PFSK-1 (cell line): ENCODE results near the gene PEX5.

ENCODE experiments used
- FOXP2 ChIP-seq: optimal IDR thresholded peaks from 2 replicates; pipeline ENCODE3; 2011; ENCODE audit warnings: borderline replicate concordance, control low read depth, inconsistent platforms; ENCODE audit not compliant: insufficient read depth; ENCODE audit errors: extremely low read length, extremely low read depth
- POLR2AphosphoS5 ChIP-seq: IDR thresholded peaks from 2 replicates; pipeline ENCODE4 v1.6.1; 2012; ENCODE audit warnings: low read depth, mild to moderate bottlenecking, control low read depth, low read length, moderate library complexity
- REST ChIP-seq, 2 experiments: IDR thresholded peaks; 2 replicates each; pipeline versions ENCODE4 v1.6.1 to v1.8.0; 2011 to 2012; ENCODE audit warnings: low read depth in 2 of 2, low read length in 2 of 2, control low read depth in 1 of 2, inconsistent platforms in 1 of 2, mild to moderate bottlenecking in 1 of 2, moderate library complexity in 1 of 2; ENCODE audit not compliant: insufficient read depth in 1 of 2
- SIN3A ChIP-seq: IDR thresholded peaks from 2 replicates; pipeline ENCODE4 v1.6.1; 2012; ENCODE audit warnings: mild to moderate bottlenecking, low read length, moderate library complexity, borderline replicate concordance; ENCODE audit not compliant: insufficient read depth
- TAF1 ChIP-seq: IDR thresholded peaks from 2 replicates; pipeline ENCODE4 v1.6.1; 2012; ENCODE audit warnings: low read length, control low read depth, borderline replicate concordance; ENCODE audit not compliant: insufficient read depth

PEX5 gene

DNA sequence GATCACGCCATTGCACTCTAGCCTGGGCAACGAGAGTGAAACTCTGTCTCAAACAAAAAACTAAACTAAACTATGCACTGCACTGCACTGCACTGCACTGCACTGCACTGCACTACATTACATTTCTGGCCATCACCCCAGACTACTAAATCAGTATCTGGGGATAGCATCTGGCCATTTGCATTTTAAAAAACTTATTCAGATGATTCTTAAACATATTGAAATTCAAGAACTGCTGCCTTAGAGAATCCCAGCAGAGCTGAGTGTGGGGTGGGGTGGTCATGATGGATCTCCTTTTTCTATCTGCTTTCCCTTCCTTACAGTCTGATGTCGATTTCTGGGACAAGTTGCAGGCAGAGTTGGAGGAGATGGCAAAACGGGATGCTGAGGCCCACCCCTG lies 13.6 kb downstream of the PEX5 start:
- TF ChIP-seq POLR2AphosphoS5 (no peak), TAF1 (no peak), FOXP2 (no peak), SIN3A (no peak)

- TF ChIP-seq SIN3A (no peak), FOXP2 (no peak), POLR2AphosphoS5 (no peak), REST (IDR thresholded peaks at IDR 0.05; ENCODE audit: insufficient read depth in 1 of 2, low read depth in 2 of 2, low read length in 2 of 2) (no peak), TAF1 (no peak)
Measured at GRCh38 chr12:7205091-7205490, 15.6 kb downstream of the PEX5 start.

- TF ChIP-seq REST (IDR thresholded peaks at IDR 0.05; ENCODE audit: insufficient read depth in 1 of 2, low read depth in 2 of 2, low read length in 2 of 2) = no peak
- TF ChIP-seq FOXP2 = no peak
- no peak for TF ChIP-seq SIN3A
- no peak for TF ChIP-seq POLR2AphosphoS5
- TF ChIP-seq TAF1 = no peak
Measured at GRCh38 chr12:7206691-7207090, 17.2 kb downstream of the PEX5 start.

- TF ChIP-seq POLR2AphosphoS5 = no peak
- TF ChIP-seq TAF1 = no peak
- TF ChIP-seq FOXP2 = no peak
- no peak for TF ChIP-seq SIN3A
- TF ChIP-seq REST (IDR thresholded peaks at IDR 0.05; ENCODE audit: insufficient read depth in 1 of 2, low read depth in 2 of 2, low read length in 2 of 2) = no peak
Measured at GRCh38 chr12:7207866-7208625, 18.6 kb downstream of the PEX5 start.

GRCh38 chr12:7209958-7210357 lies 20.5 kb downstream of the PEX5 start:
- TF ChIP-seq POLR2AphosphoS5 (no peak), FOXP2 (no peak), TAF1 (no peak), REST (IDR thresholded peaks at IDR 0.05; ENCODE audit: insufficient read depth in 1 of 2, low read depth in 2 of 2, low read length in 2 of 2) (no peak), SIN3A (no peak)
